MCF 10A (cell line): ENCODE results near the gene CDKL1. TPM values are rescaled to one million over a fixed set of nuclear protein-coding genes. Genes with fewer than 3 reads are reported as not detected.

Source experiments
- BruUV-seq: library from RNA; stranded (reverse); fragments of 400-500 nt; replicated peaks from 2 replicates; lab custom pipeline; 2021; lab: Mats Ljungman, UMichigan
- CTCF ChIA-PET: fragments of 300-600 bp; sonication (Branson Sonifier 250); formaldehyde crosslinking; extraction: SDS; loops from one replicate; lab custom pipeline; 2021; ENCODE audit warnings: antibody characterized with exemption, inconsistent platforms; lab: Yijun Ruan, JAX
- POLR2A ChIA-PET: fragments of 300-600, 350-650 bp; sonication (Branson Sonifier 250); formaldehyde crosslinking; extraction: SDS; loops from one replicate; lab custom pipeline; 2020; ENCODE audit warnings: antibody characterized with exemption, inconsistent platforms; lab: Yijun Ruan, JAX
- DNase-seq: peaks from one replicate; pipeline ENCODE4 v3.0.0-alpha.2; 2018; ENCODE audit not compliant: unreplicated experiment
- H3K27ac Mint-ChIP-seq: one replicate; pipeline ENCODE4 v1.8.0; 2022; ENCODE audit warnings: mild to moderate bottlenecking, low read depth, mixed read lengths; ENCODE audit not compliant: unreplicated experiment
- H3K27me3 Mint-ChIP-seq: one replicate; pipeline ENCODE4 v1.8.0; 2022; ENCODE audit warnings: mixed read lengths; ENCODE audit not compliant: insufficient read depth, unreplicated experiment
- H3K36me3 Mint-ChIP-seq: one replicate; pipeline ENCODE4 v1.8.0; 2022; ENCODE audit warnings: mild to moderate bottlenecking, moderate library complexity, mixed read lengths; ENCODE audit not compliant: insufficient read depth, unreplicated experiment
- H3K4me1 Mint-ChIP-seq: one replicate; pipeline ENCODE4 v1.8.0; 2022; ENCODE audit warnings: mixed read lengths; ENCODE audit not compliant: insufficient read depth, unreplicated experiment
- H3K4me3 Mint-ChIP-seq: one replicate; pipeline ENCODE4 v1.8.0; 2022; ENCODE audit warnings: mild to moderate bottlenecking, moderate library complexity, mixed read lengths; ENCODE audit not compliant: unreplicated experiment
- H3K9me3 Mint-ChIP-seq: one replicate; pipeline ENCODE4 v1.8.0; 2022; ENCODE audit warnings: mixed read lengths; ENCODE audit not compliant: unreplicated experiment
- CTCF ChIP-seq: fragments of 200-600 bp; IDR thresholded peaks from one replicate; pipeline ENCODE4 v1.8.0; 2022; ENCODE audit warnings: antibody characterized with exemption, mild to moderate bottlenecking; ENCODE audit not compliant: unreplicated experiment
- intact Hi-C: fragments of 100-400 bp; cut with micrococcal nuclease; formaldehyde crosslinking; loops from 2 replicates; pipeline ENCODE4 v1.14.1; 2022
- microRNA-seq: library from miRNA; unstranded; fragments of <30 nt; microRNA quantifications from one replicate; pipeline ENCODE4 v1.2.0, GENCODE V29; 2022
- total RNA-seq: library from RNA; stranded (reverse); gene quantifications from 2 replicates; pipeline ENCODE4 v1.2.3, GENCODE V29; 2022

CDKL1 gene
- total RNA-seq, 1 experiment from 2014 or later = 26.3 TPM

DNA sequence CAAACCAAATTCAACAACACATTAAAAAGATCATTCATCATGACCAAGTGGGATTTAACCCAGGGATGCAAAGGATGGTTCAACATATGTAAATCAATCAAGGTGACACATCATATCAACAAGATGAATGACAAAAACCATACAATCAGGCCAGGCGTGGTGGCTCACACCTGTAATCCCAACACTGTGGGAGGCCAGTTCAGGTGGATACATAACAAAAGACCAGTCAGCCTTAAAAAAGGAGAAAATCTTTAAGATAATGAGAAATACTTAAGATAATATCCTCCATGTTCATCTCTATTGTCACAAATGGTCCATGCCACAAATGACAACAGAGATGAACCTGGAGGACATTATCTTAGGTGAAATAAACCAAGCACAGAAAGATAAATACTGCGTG is 97.1 kb downstream of the CDKL1 start:
- no peaks in the 10 kb centered on the region for H3K4me1 Mint-ChIP-seq
- no peak for TF ChIP-seq CTCF
- peaks cover 24% of the 10 kb centered on the region for H3K36me3 Mint-ChIP-seq
- H3K4me3 Mint-ChIP-seq = no peak overlapping the region
- BruUV-seq = no TSS peak
- H3K27me3 Mint-ChIP-seq = no peaks in the 10 kb centered on the region
- CTCF ChIA-PET = no interaction called here
- H3K9me3 Mint-ChIP-seq = no peaks in the 10 kb centered on the region
- no peak for DNase-seq
- intact Hi-C loops = no loop called here
- POLR2A ChIA-PET = no interaction called here
- H3K27ac Mint-ChIP-seq = no peak overlapping the region

- Mint-ChIP-seq H3K4me1 (no peaks in the 10 kb centered on the region), H3K27me3 (no peaks in the 10 kb centered on the region), H3K4me3 (no peak overlapping the region), H3K36me3 (peaks cover 10% of the 10 kb centered on the region), H3K27ac (no peak overlapping the region), H3K9me3 (no peaks in the 10 kb centered on the region)
- BruUV-seq = no TSS peak
- ChIA-PET CTCF (no interaction called here), POLR2A (interaction anchor here (0.7 kb wide), 1 partner anchor 59 kb away, joined by 4 read pairs; the partner anchor contains the start of gene SOS2)
- intact Hi-C loops = no loop called here
- TF ChIP-seq CTCF = no peak
- DNase-seq = no peak
Observed at GRCh38 chr14:50290306-50290705, 106.4 kb downstream of the CDKL1 start.

- no TSS peak for BruUV-seq
- no peaks in the 10 kb centered on the region for H3K4me1 Mint-ChIP-seq
- CTCF ChIA-PET = no interaction called here
- POLR2A ChIA-PET = interaction anchor here (0.6 to 1.1 kb wide), 2 partner anchors 24 to 315 kb away, joined by 3 to 6 read pairs; partner anchors contain the start of genes DMAC2L and L2HGDH
- no peak for TF ChIP-seq CTCF
- no peaks in the 10 kb centered on the region for H3K9me3 Mint-ChIP-seq
- intact Hi-C loops = no loop called here
- no peak overlapping the region for H3K27ac Mint-ChIP-seq
- no peak overlapping the region for H3K4me3 Mint-ChIP-seq
- H3K27me3 Mint-ChIP-seq = no peaks in the 10 kb centered on the region
- H3K36me3 Mint-ChIP-seq = peaks cover 4% of the 10 kb centered on the region
- no peak for DNase-seq
Observed at GRCh38 chr14:50288146-50288545, 108.5 kb downstream of the CDKL1 start.

GRCh38 chr14:50285861-50286260 is 110.8 kb downstream of the CDKL1 start:
- Mint-ChIP-seq H3K9me3 (no peaks in the 10 kb centered on the region), H3K27ac (no peak overlapping the region), H3K36me3 (peaks cover 10% of the 10 kb centered on the region), H3K4me3 (no peak overlapping the region), H3K4me1 (no peaks in the 10 kb centered on the region), H3K27me3 (no peaks in the 10 kb centered on the region)
- ChIA-PET POLR2A (no interaction called here), CTCF (no interaction called here)
- intact Hi-C loops = no loop called here
- TF ChIP-seq CTCF = no peak
- no peak for DNase-seq
- no TSS peak for BruUV-seq

Small RNA genes lying within 50 kb of the gene (microRNA-seq; reads per million reads assigned to microRNA genes)
- gene MIR4504 = 0.79 reads per million

Other genes starting within 250 kb of the CDKL1 start
- gene SOS2, start 165.3 kb downstream of the CDKL1 start, total RNA-seq = 19.0 and 21.5 TPM in 2 replicates
- gene L2HGDH, start 84.7 kb downstream of the CDKL1 start, total RNA-seq = 7.9 TPM in 2 replicates
- 16.3 and 17.6 TPM in 2 replicates for gene DMAC2L, start 84.6 kb downstream of the CDKL1 start, total RNA-seq
- gene MAP4K5, start 135.7 kb upstream of the CDKL1 start, total RNA-seq = 43.8 and 45.7 TPM in 2 replicates
- 3.2 and 3.3 TPM in 2 replicates for gene ATL1, start 163.3 kb upstream of the CDKL1 start, total RNA-seq